NCI-H460 (cell line): ENCODE data around the gene RBBP4. TPM values are rescaled to one million over a fixed set of nuclear protein-coding genes. Genes with fewer than 3 reads are reported as not detected.
"Not testable (repeated sequence)": the region's sequence is repeated elsewhere in the genome, so short reads cannot be mapped to it uniquely, and the experiment has no call there.

Source experiments
- DNase-seq: peaks from one replicate; pipeline ENCODE4 v3.0.0-alpha.2; 2016; ENCODE audit warnings: low read depth; ENCODE audit errors: extremely low read depth
- polyA plus RNA-seq: library from polyadenylated mRNA; depleted of rRNA; stranded (reverse); fragments of >200 nt; gene quantifications from 2 replicates; pipeline ENCODE4 v1.2.3, GENCODE V29; 2014; cell fraction: nucleus; rRNA removed
- total RNA-seq: library from RNA; depleted of rRNA; stranded (reverse); fragments of >200 nt; shearing (Covaris generic); gene quantifications from 2 replicates; pipeline ENCODE4 v1.2.3, GENCODE V29; 2014; rRNA removed

Gene RBBP4
- total RNA-seq = 60.0 and 77.5 TPM in 2 replicates
- polyA plus RNA-seq = 52.7 and 60.5 TPM in 2 replicates

GRCh38 chr1:32650752-32651460, at the start of gene RBBP4:
TSS of gene RBBP4 (plus strand) at chr1:32651208. CDS start at chr1:32651307, 99 bp downstream.
- DNase-seq = peak; percentile 91

DNA sequence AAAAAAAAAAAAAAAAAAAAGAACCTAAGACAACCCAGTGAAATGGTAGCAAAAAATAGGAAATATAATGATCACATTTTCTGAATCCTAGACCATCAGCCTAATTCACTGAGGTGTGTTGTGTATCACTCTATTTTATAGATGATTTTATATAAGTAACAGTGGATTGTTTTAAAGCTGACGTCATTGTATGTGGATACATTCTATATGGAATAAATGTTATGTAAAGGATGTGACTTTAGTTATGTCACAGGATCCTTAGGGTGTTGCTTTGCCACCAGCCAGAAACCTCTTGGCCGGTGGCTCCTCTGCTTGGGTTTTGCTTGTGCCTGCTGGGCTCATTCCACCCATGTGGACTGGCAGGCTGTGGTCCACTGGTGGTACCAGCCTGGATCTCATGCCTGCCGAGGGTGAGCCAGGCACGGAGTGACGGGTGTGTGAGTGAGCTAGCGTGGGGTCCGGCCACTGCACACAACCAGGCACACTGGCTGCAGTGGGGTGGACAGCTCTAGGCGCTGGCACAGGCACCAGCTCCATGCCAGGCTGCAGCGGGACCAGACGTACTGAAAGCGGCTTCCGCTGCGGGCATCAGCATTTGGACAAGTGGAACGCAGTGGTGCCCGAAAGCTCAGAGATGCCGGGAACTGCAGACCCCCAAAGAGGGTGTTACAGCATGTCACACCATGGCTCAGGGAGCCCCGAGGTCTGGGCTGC, 45.1 kb upstream of the RBBP4 start:
- no peak for DNase-seq

GRCh38 chr1:32606565-32607371, 44.2 kb upstream of the RBBP4 start:
- DNase-seq = no peak

DNA sequence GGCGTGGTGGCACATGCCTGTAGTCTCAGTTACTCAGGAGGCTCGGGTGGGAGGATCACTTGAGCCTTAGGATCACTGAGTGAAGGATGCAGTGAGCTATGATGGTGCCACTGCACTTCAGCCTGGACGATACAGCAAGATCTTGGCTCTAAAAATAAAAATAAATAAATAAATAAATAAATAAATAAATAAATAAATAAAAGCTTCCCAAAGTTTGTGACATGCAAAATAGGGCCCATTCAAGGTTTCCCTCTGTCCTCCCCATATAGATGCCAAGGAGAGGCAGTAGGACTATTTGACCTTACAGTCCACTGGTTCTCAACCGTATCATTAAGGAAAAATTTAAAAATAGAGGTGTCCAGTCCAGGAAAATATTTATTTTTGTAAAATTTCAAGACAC, 41.8 kb upstream of the RBBP4 start:
- DNase-seq = no peak

GRCh38 chr1:32611859-32612188, 39.2 kb upstream of the RBBP4 start:
- no peak for DNase-seq

- peak; percentile 81 for DNase-seq
Measured at GRCh38 chr1:32612189-32612881, 38.7 kb upstream of the RBBP4 start.

DNA sequence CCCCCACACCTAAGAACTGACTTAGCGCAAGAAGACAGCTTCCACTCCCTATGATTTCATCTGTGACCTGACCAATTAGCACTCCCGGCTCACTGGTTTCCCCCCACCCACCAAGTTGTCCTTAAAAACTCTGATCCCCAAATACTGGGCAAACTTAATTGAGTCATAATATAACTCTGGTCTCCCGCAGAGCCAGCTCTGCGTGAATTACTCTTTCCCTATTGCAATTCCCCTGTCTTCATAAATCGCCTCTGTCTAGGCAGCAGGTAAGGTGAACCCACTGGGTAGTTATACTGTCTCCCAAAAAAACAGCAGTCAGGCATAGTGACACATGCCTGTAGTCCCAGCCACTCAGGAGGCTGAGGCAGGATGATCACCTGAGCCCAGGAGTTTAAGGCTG, 37.5 kb upstream of the RBBP4 start:
- DNase-seq = no peak

DNA sequence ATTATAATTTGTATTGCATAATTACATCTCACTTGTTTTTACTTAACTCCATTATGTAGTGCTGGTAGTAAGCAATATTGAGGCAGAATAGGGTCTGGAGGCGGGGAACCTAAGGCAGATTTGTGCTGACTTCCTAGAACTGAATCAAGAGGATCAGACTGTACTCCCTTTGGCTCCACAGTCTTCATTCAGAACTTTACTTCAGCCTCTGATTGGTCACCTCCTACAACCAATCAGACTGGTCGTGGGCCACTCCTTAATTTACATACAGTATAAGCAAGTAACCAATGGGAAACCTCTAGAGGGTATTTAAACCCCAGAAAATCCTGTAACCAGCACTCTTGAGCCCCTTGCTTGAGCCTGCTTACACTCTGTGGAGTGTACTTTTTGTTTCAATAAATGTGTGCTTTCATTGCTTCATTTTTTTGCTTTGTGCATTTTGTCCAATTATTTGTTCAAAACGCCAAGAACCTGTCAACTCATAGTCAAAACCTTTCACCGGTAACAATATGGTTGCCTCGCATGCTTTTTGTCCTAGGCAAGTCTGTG, 32.3 kb upstream of the RBBP4 start:
- no peak for DNase-seq

- no peak for DNase-seq
Measured at GRCh38 chr1:32619701-32620485, 31.1 kb upstream of the RBBP4 start.

DNA sequence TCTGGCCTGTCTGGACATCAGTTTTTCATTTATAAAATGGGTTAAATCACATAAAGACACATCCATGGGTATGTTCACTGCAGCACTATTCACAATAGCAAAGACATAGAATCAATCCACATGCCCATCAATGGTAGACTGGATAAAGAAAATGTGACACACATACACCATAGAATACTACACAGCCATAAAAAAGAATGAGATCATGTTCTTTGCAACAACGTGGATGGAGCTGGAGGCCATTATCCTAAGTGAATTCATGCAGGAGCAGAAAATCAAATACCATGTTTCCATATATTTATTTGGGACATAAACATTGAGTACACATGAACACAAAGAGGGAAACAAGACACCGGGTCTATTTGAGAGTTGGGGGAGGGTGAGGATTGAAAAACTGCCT, 28.8 kb upstream of the RBBP4 start:
- no peak for DNase-seq

GRCh38 chr1:32622806-32623681, 28.0 kb upstream of the RBBP4 start:
- no peak for DNase-seq

- no peak for DNase-seq
Measured at GRCh38 chr1:32623775-32624174, 27.2 kb upstream of the RBBP4 start.

- no peak for DNase-seq
Measured at GRCh38 chr1:32626176-32626575, 24.8 kb upstream of the RBBP4 start.

DNA sequence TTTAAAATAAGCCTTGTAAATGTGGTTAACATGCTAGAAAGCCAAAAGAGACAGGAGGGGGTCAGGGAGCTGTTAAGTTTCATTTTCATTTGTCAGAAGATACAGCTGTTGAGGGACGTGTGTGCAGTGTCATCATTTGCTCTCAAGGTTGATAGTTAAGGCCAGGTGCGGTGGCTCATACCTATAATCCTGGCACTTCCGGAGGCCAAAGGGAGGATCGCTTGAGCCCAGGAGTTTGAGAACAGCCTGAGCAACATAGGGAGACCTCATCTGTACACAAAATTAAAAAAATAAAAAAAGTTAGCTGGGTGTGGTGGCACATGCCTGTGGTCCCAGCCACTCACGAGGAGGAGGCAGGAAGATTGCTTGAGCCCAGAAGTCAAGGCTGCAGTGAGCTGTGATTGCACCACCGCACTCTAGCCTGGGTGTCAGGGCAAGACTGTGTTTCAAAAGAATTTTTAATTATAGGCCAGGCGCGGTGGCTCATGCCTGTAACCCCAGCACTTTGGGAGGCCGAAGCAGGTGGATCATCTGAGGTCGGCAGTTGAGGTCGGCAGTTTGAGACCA, 23.3 kb upstream of the RBBP4 start:
- no peak for DNase-seq

- not testable (repeated sequence) for DNase-seq
Measured at GRCh38 chr1:32630173-32630572, 20.8 kb upstream of the RBBP4 start.

- no peak for DNase-seq
Measured at GRCh38 chr1:32632829-32633228, 18.2 kb upstream of the RBBP4 start.

DNA sequence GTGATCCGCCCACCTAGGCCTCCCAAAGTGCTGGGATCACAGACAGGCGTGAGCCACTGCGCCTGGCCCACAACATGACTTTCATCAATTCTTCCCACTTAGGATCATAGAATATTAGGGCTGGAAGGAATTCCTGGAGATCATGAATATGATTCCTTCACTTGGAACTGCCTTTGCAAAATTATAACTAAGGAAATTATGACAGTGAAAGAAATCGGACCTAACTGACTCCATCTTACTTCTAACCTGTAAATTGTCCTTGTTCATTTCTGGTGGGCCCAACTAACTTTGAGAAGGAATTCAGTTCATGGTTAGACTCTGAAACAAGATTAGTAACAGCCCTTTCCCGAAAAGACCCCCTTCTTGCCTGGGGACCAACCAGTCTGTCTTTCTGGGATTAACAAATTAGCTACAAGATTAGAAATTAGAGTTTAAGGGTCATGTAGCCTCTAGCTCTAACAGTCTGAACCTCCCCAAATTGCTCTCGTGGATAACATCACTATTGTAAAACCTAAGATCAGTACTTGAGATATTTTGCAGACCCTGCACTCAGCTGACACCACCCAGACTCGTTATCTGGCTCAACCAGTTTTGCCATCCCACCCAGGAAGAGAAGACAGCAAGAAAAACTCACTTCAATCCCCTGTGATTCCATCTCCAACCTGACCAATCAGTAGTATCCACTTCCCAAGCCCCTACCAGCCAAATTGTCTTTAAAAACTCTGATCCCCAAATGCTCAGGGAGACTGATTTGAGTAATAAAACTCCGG, 15.3 kb upstream of the RBBP4 start:
- DNase-seq = no peak
